Endothelial cell of umbilical vein (primary cell): Measurements from ENCODE around the gene CLRN1. TPM values are rescaled to one million over a fixed set of nuclear protein-coding genes. Genes with fewer than 3 reads are reported as not detected.

ENCODE experiments used
- BruUV-seq: library from RNA; stranded (reverse); fragments of 400-500 nt; replicated peaks from 2 replicates; lab custom pipeline; 2021; lab: Mats Ljungman, UMichigan
- CTCF ChIA-PET: fragments of 300-600, 350-600 bp; sonication (Branson Sonifier 250); formaldehyde crosslinking; loops from one replicate; lab custom pipeline; 2021; ENCODE audit warnings: antibody characterized with exemption, inconsistent platforms; lab: Charles Lee
- POLR2A ChIA-PET: fragments of 300-600, 350-600 bp; sonication (Branson Sonifier 250); formaldehyde crosslinking; loops from one replicate; lab custom pipeline; 2021; ENCODE audit warnings: antibody characterized with exemption, inconsistent platforms; lab: Charles Lee
- DNase-seq: peaks from one replicate; pipeline ENCODE4 v3.0.0-alpha.2; 2011; ENCODE audit warnings: low read depth, low spot score
- FAIRE-seq: peaks from 2 replicates; lab custom pipeline; 2011; peaks lifted over from hg19 to GRCh38; lab: Jason Lieb, UNC
- H2AFZ ChIP-seq: 2 replicates; pipeline ENCODE4 v1.6.0; 2012; ENCODE audit warnings: low read depth, low read length, control low read depth, inconsistent platforms
- H3K27ac ChIP-seq: 2 replicates; pipeline ENCODE4 v1.5.1; 2011; ENCODE audit warnings: low read depth, mild to moderate bottlenecking, control low read depth, low read length, moderate library complexity; ENCODE audit not compliant: insufficient read depth
- H3K27me3 ChIP-seq, 2 experiments: 2 replicates each; pipeline versions ENCODE4 v1.6.0 to v1.6.1; 2011; ENCODE audit warnings: low read length in 2 of 2, mixed read lengths in 1 of 2; ENCODE audit not compliant: control insufficient read depth in 2 of 2, insufficient read depth in 2 of 2
- H3K36me3 ChIP-seq, 2 experiments: 2 replicates in 1 of 2; 3 replicates in 1 of 2; pipeline ENCODE4 v1.5.1; 2011; ENCODE audit warnings: low read length in 2 of 2, mild to moderate bottlenecking in 1 of 2, moderate library complexity in 1 of 2; ENCODE audit not compliant: control insufficient read depth in 2 of 2, insufficient read depth in 2 of 2; ENCODE audit errors: extremely low read depth in 1 of 2
- H3K4me1 ChIP-seq: 3 replicates; pipeline ENCODE4 v1.5.1; 2011; ENCODE audit warnings: mild to moderate bottlenecking, low read length; ENCODE audit not compliant: control insufficient read depth, insufficient read depth; ENCODE audit errors: extremely low read depth
- H3K4me2 ChIP-seq: 2 replicates; pipeline ENCODE4 v1.6.1; 2011; ENCODE audit warnings: low read length, control low read depth, mixed read lengths; ENCODE audit not compliant: insufficient read depth
- H3K4me3 ChIP-seq, 3 experiments: fragments of 200-600 bp in 1 of 3; sonication (generic), shearing (Covaris generic) in 1 of 3; replicated peaks in 1 of 3; 2 replicates each; pipeline ENCODE4 v1.5.1; 2011 to 2016; ENCODE audit warnings: control low read depth in 3 of 3, low read length in 3 of 3, mild to moderate bottlenecking in 2 of 3, inconsistent platforms in 1 of 3, low read depth in 1 of 3, moderate library complexity in 1 of 3; ENCODE audit not compliant: insufficient read depth in 1 of 3
- H3K79me2 ChIP-seq: 2 replicates; pipeline ENCODE4 v1.6.0; 2012; ENCODE audit warnings: low read length, inconsistent platforms; ENCODE audit not compliant: control insufficient read depth, insufficient read depth
- H3K9ac ChIP-seq: replicated peaks from 2 replicates; pipeline ENCODE3; 2011; ENCODE audit warnings: low read length, control low read depth; ENCODE audit not compliant: insufficient read depth; ENCODE audit errors: extremely low read depth
- H3K9me1 ChIP-seq: replicated peaks from 3 replicates; pipeline ENCODE4 v1.6.0; 2011; ENCODE audit warnings: mild to moderate bottlenecking, low read length; ENCODE audit not compliant: control insufficient read depth, insufficient read depth; ENCODE audit errors: extremely low read depth
- H3K9me3 ChIP-seq: replicated peaks from 2 replicates; pipeline ENCODE4 v1.5.1; 2012; ENCODE audit warnings: low read length, inconsistent platforms; ENCODE audit not compliant: control insufficient read depth, insufficient read depth
- H4K20me1 ChIP-seq: replicated peaks from 2 replicates; pipeline ENCODE3; 2011; ENCODE audit warnings: mild to moderate bottlenecking, low read length; ENCODE audit not compliant: control insufficient read depth, insufficient read depth; ENCODE audit errors: extremely low read depth
- EZH2 ChIP-seq: IDR thresholded peaks from 2 replicates; pipeline ENCODE4 v1.6.1; 2012; ENCODE audit warnings: borderline replicate concordance, low read depth, mild to moderate bottlenecking, moderate library complexity, low read length, inconsistent platforms; ENCODE audit not compliant: severe bottlenecking
- FOS ChIP-seq: IDR thresholded peaks from 2 replicates; pipeline ENCODE4 v1.6.1; 2011; ENCODE audit warnings: mild to moderate bottlenecking, low read length, moderate library complexity, borderline replicate concordance; ENCODE audit not compliant: insufficient read depth
- GATA2 ChIP-seq: IDR thresholded peaks from 2 replicates; pipeline ENCODE4 v1.7.0; 2011; ENCODE audit warnings: low read depth, mild to moderate bottlenecking, moderate library complexity, mixed read lengths, low read length; ENCODE audit not compliant: insufficient read length, insufficient read depth
- MYC ChIP-seq: IDR thresholded peaks from one replicate; pipeline ENCODE4 v1.6.1; 2011; ENCODE audit warnings: mild to moderate bottlenecking, low read depth, low read length
- POLR2A ChIP-seq: IDR thresholded peaks from 2 replicates; pipeline ENCODE4 v1.6.1; 2012; ENCODE audit warnings: low read depth, mild to moderate bottlenecking, control low read depth, low read length
- dilution Hi-C: fragments of 300-500 bp; cut with MboI; formaldehyde crosslinking; loops from one replicate; pipeline ENCODE4 v1.15.0; 2019; ENCODE audit warnings: low sequenced_read_pairs; ENCODE audit not compliant: extremely low pct_ligation_motif_present
- intact Hi-C: fragments of 100-400 bp; cut with micrococcal nuclease; formaldehyde crosslinking; loops from one replicate; pipeline ENCODE4 v1.10.0; 2022
- polyA plus RNA-seq, 4 experiments: library from polyadenylated mRNA; depleted of rRNA in 3 of 4; stranded (reverse) in 3 of 4; unstranded in 1 of 4; fragments of >200 nt; gene quantifications; 2 replicates each; pipeline versions ENCODE4 v1.2.1 to v1.2.3, GENCODE V29; 2011 to 2012; ENCODE audit warnings: missing spikeins in 1 of 4
- total RNA-seq: library from RNA; stranded (reverse); gene quantifications from 2 replicates; pipeline ENCODE4 v1.2.3, GENCODE V29; 2021
- TF ChIP-seq, protein P1 (sequence below), 2 donors: IDR thresholded peaks; 1 replicate in 1 of 2; 2 replicates in 1 of 2; pipeline ENCODE4 v1.5.1; 2011; ENCODE audit warnings: low read length in 2 of 2, mild to moderate bottlenecking in 2 of 2, moderate library complexity in 2 of 2, control low read depth in 1 of 2, inconsistent platforms in 1 of 2, low read depth in 1 of 2; ENCODE audit not compliant: insufficient read depth in 1 of 2; ENCODE audit errors: extremely low read depth in 1 of 2
- TF ChIP-seq, protein P2 (sequence below): IDR thresholded peaks from 2 replicates; pipeline ENCODE4 v1.6.1; 2011; ENCODE audit not compliant: insufficient read depth, insufficient read length

CLRN1 gene
- total and polyA plus RNA-seq, 2 donors (not counting 3 experiments of a cell fraction or from before 2014, with no cell fraction given): not detected

GRCh38 chr3:151015181-151015580 lies 42.7 kb upstream of the CLRN1 start:
- ChIA-PET CTCF (no interaction called here), POLR2A (no interaction called here)
- Histone ChIP-seq H3K79me2 (no peaks in the 10 kb centered on the region), H3K9me1 (no peaks in the 10 kb centered on the region), H3K9ac (no peak overlapping the region), H2AFZ (no peak overlapping the region), H3K4me2 (no peak overlapping the region), H3K4me3 (no peak overlapping the region), H3K27ac (no peak overlapping the region), H3K9me3 (no peaks in the 10 kb centered on the region), H3K27me3 (peaks cover 5 to 12% of the 10 kb centered on the region in 2 experiments), H4K20me1 (no peaks in the 10 kb centered on the region), H3K36me3 (no peaks in the 10 kb centered on the region), H3K4me1 (peaks cover 6% of the 10 kb centered on the region)
- DNase-seq: no peak
- intact Hi-C loops: no loop called here
- TF ChIP-seq FOS (no peak), EZH2 (no peak), MYC (no peak), POLR2A (no peak), GATA2 (no peak)
- TF ChIP-seq, protein P1, sequence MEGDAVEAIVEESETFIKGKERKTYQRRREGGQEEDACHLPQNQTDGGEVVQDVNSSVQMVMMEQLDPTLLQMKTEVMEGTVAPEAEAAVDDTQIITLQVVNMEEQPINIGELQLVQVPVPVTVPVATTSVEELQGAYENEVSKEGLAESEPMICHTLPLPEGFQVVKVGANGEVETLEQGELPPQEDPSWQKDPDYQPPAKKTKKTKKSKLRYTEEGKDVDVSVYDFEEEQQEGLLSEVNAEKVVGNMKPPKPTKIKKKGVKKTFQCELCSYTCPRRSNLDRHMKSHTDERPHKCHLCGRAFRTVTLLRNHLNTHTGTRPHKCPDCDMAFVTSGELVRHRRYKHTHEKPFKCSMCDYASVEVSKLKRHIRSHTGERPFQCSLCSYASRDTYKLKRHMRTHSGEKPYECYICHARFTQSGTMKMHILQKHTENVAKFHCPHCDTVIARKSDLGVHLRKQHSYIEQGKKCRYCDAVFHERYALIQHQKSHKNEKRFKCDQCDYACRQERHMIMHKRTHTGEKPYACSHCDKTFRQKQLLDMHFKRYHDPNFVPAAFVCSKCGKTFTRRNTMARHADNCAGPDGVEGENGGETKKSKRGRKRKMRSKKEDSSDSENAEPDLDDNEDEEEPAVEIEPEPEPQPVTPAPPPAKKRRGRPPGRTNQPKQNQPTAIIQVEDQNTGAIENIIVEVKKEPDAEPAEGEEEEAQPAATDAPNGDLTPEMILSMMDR (IDR thresholded peaks at IDR 0.05; ENCODE audit: extremely low read depth in 1 of 2, insufficient read depth in 1 of 2, low read depth in 1 of 2, low read length in 2 of 2): no peak
- no peak for FAIRE-seq
- dilution Hi-C loops: no loop called here
- no TSS peak for BruUV-seq

GRCh38 chr3:151014501-151015018 lies 42.0 kb upstream of the CLRN1 start:
- Histone ChIP-seq H3K4me1 (peaks cover 6% of the 10 kb centered on the region), H3K9me3 (no peaks in the 10 kb centered on the region), H3K79me2 (no peaks in the 10 kb centered on the region), H2AFZ (no peak overlapping the region), H3K27me3 (peaks cover 5 to 10% of the 10 kb centered on the region in 2 experiments), H3K9me1 (no peaks in the 10 kb centered on the region), H4K20me1 (no peaks in the 10 kb centered on the region), H3K4me2 (no peak overlapping the region), H3K9ac (no peak overlapping the region), H3K36me3 (no peaks in the 10 kb centered on the region), H3K27ac (no peak overlapping the region), H3K4me3 (no peak overlapping the region)
- DNase-seq (no peak), FAIRE-seq (no peak)
- dilution Hi-C loops (no loop called here), intact Hi-C loops (loop anchor here (5.0 kb wide), 1 partner anchor 73 kb away; the partner anchor contains the start of gene MED12L)
- ChIA-PET POLR2A (no interaction called here), CTCF (no interaction called here)
- TF ChIP-seq POLR2A: no peak
- TF ChIP-seq, protein P2, sequence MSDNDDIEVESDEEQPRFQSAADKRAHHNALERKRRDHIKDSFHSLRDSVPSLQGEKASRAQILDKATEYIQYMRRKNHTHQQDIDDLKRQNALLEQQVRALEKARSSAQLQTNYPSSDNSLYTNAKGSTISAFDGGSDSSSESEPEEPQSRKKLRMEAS: no peak
- no peak for TF ChIP-seq MYC
- no TSS peak for BruUV-seq
